H1 (cell line): ENCODE results near the gene LDLRAD4. TPM values are rescaled to one million over a fixed set of nuclear protein-coding genes. Genes with fewer than 3 reads are reported as not detected.

ENCODE experiments used
- CTCF ChIA-PET: fragments of 300-600 bp; sonication (Branson Sonifier 250); formaldehyde crosslinking; loops from one replicate; lab custom pipeline; 2021; ENCODE audit not compliant: partially characterized antibody; lab: Charles Lee
- POLR2A ChIA-PET: fragments of 300-600 bp; sonication (Branson Sonifier 250); formaldehyde crosslinking; loops from one replicate; lab custom pipeline; 2021; ENCODE audit warnings: inconsistent platforms; ENCODE audit not compliant: partially characterized antibody; lab: Charles Lee
- DNase-seq, 2 experiments: peaks; one replicate each; pipeline versions ENCODE4 v3.0.0 to v3.0.0-alpha.2; 2010 to 2022; ENCODE audit warnings: low spot score in 2 of 2, low read depth in 1 of 2, mixed read lengths in 1 of 2
- FAIRE-seq: peaks from 2 replicates; lab custom pipeline; 2011; peaks lifted over from hg19 to GRCh38; lab: Jason Lieb, UNC
- H2AFZ ChIP-seq: 2 replicates; pipeline ENCODE4 v1.8.1; 2012; ENCODE audit warnings: low read length, inconsistent platforms
- H2AK5ac ChIP-seq: 2 replicates; pipeline ENCODE4 v1.6.1; 2013; ENCODE audit warnings: low read depth, low read length
- H2BK120ac ChIP-seq: replicated peaks from 2 replicates; pipeline ENCODE3; 2013; ENCODE audit warnings: low read depth, low read length, inconsistent platforms
- H2BK12ac ChIP-seq: 2 replicates; pipeline ENCODE4 v1.6.1; 2013; ENCODE audit warnings: low read depth, low read length
- H2BK15ac ChIP-seq: 2 replicates; pipeline ENCODE4 v1.6.1; 2013; ENCODE audit warnings: low read length
- H2BK20ac ChIP-seq: 2 replicates; pipeline ENCODE4 v1.6.1; 2013; ENCODE audit warnings: low read length
- H2BK5ac ChIP-seq: 2 replicates; pipeline ENCODE4 v1.6.1; 2013; ENCODE audit warnings: low read depth, low read length
- H3K14ac ChIP-seq: 2 replicates; pipeline ENCODE4 v1.6.1; 2013; ENCODE audit warnings: inconsistent platforms; ENCODE audit not compliant: insufficient read length
- H3K18ac ChIP-seq: 2 replicates; pipeline ENCODE4 v1.6.1; 2013; ENCODE audit warnings: low read length; ENCODE audit errors: extremely low read depth
- H3K23ac ChIP-seq: 2 replicates; pipeline ENCODE4 v1.6.1; 2013; ENCODE audit warnings: inconsistent platforms; ENCODE audit not compliant: insufficient read length
- H3K23me2 ChIP-seq: 2 replicates; pipeline ENCODE4 v1.6.1; 2013; ENCODE audit warnings: low read depth, low read length
- H3K27ac ChIP-seq: 2 replicates; pipeline ENCODE4 v1.6.1; 2011; ENCODE audit warnings: low read depth, low read length, inconsistent platforms
- H3K27me3 ChIP-seq, 4 experiments: replicated peaks in 1 of 4; 1 replicate in 1 of 4; 2 replicates in 3 of 4; pipeline versions ENCODE4 v1.6.1 to v1.8.1; 2011 to 2013; ENCODE audit warnings: low read length in 3 of 4, mild to moderate bottlenecking in 3 of 4, inconsistent platforms in 2 of 4, mixed read lengths in 2 of 4, moderate library complexity in 1 of 4; ENCODE audit not compliant: control insufficient read depth in 3 of 4, insufficient read depth in 3 of 4; ENCODE audit errors: extremely low read depth in 1 of 4
- H3K36me3 ChIP-seq, 4 experiments: 2 replicates each; pipeline versions ENCODE4 v1.6.1 to v1.8.1; 2011 to 2013; ENCODE audit warnings: mild to moderate bottlenecking in 4 of 4, low read length in 3 of 4, moderate library complexity in 2 of 4, control low read depth in 1 of 4, inconsistent platforms in 1 of 4; ENCODE audit not compliant: insufficient read depth in 4 of 4, control insufficient read depth in 2 of 4
- H3K4ac ChIP-seq: replicated peaks from 2 replicates; pipeline ENCODE3; 2013; ENCODE audit warnings: low read length, low read depth, mixed read lengths, inconsistent platforms; ENCODE audit not compliant: insufficient read length
- H3K4me1 ChIP-seq, 4 experiments: replicated peaks in 1 of 4; 1 replicate in 1 of 4; 2 replicates in 3 of 4; pipeline versions ENCODE4 v1.6.1 to v1.8.1; 2011 to 2013; ENCODE audit warnings: low read length in 3 of 4, inconsistent platforms in 2 of 4, mixed read lengths in 1 of 4; ENCODE audit not compliant: insufficient read depth in 4 of 4, control insufficient read depth in 3 of 4
- H3K4me2 ChIP-seq, 2 experiments: 2 replicates each; pipeline versions ENCODE4 v1.6.1 to v1.8.1; 2011 to 2013; ENCODE audit warnings: low read depth in 2 of 2, low read length in 2 of 2, control low read depth in 1 of 2, inconsistent platforms in 1 of 2, mild to moderate bottlenecking in 1 of 2; ENCODE audit not compliant: insufficient read depth in 1 of 2
- H3K4me3 ChIP-seq, 4 experiments: fragments of 200-600, 300-600 bp in 1 of 4; sonication (generic), shearing (Covaris generic), sonication (Bioruptor Twin) in 1 of 4; 2 replicates each; pipeline versions ENCODE4 v1.5.1 to v1.8.1; 2011 to 2016; ENCODE audit warnings: low read length in 4 of 4, low read depth in 3 of 4, control low read depth in 2 of 4, inconsistent platforms in 2 of 4, mild to moderate bottlenecking in 2 of 4, mixed read lengths in 1 of 4, moderate library complexity in 1 of 4; ENCODE audit not compliant: insufficient read depth in 2 of 4; ENCODE audit errors: extremely low read depth in 1 of 4
- H3K56ac ChIP-seq: replicated peaks from 2 replicates; pipeline ENCODE3; 2013; ENCODE audit warnings: low read depth, mild to moderate bottlenecking, mixed read lengths, low read length, inconsistent platforms; ENCODE audit not compliant: insufficient read length
- H3K79me1 ChIP-seq: 2 replicates; pipeline ENCODE4 v1.6.1; 2013; ENCODE audit warnings: low read depth, low read length, control low read depth
- H3K79me2 ChIP-seq, 2 experiments: 2 replicates each; pipeline versions ENCODE4 v1.6.1 to v1.8.1; 2012 to 2013; ENCODE audit warnings: low read length in 2 of 2, mild to moderate bottlenecking in 2 of 2, inconsistent platforms in 1 of 2; ENCODE audit not compliant: insufficient read depth in 2 of 2, control insufficient read depth in 1 of 2
- H3K9ac ChIP-seq, 4 experiments: replicated peaks in 1 of 4; 1 replicate in 1 of 4; 2 replicates in 3 of 4; pipeline versions ENCODE4 v1.6.1 to v1.8.1; 2011 to 2013; ENCODE audit warnings: low read depth in 3 of 4, low read length in 3 of 4, control low read depth in 2 of 4, mild to moderate bottlenecking in 2 of 4, moderate library complexity in 2 of 4, inconsistent platforms in 1 of 4; ENCODE audit errors: extremely low read depth in 1 of 4
- H3K9me3 ChIP-seq, 2 experiments: 2 replicates each; pipeline versions ENCODE4 v1.6.1 to v1.8.1; 2012 to 2013; ENCODE audit warnings: mild to moderate bottlenecking in 2 of 2, moderate library complexity in 2 of 2, control low read depth in 1 of 2, inconsistent platforms in 1 of 2, low read depth in 1 of 2, low read length in 1 of 2, mixed read lengths in 1 of 2; ENCODE audit not compliant: insufficient read depth in 2 of 2
- H4K20me1 ChIP-seq, 2 experiments: replicated peaks in 1 of 2; 2 replicates each; pipeline versions ENCODE3 to v1.8.1; 2011 to 2013; ENCODE audit warnings: inconsistent platforms in 2 of 2, low read length in 2 of 2, mild to moderate bottlenecking in 1 of 2; ENCODE audit not compliant: insufficient read depth in 2 of 2, control insufficient read depth in 1 of 2
- H4K5ac ChIP-seq: 2 replicates; pipeline ENCODE4 v1.6.1; 2013; ENCODE audit warnings: low read length, low read depth, mixed read lengths, inconsistent platforms; ENCODE audit not compliant: insufficient read length
- H4K8ac ChIP-seq: 2 replicates; pipeline ENCODE4 v1.8.0; 2013; ENCODE audit warnings: mild to moderate bottlenecking, moderate library complexity, low read length, inconsistent platforms; ENCODE audit not compliant: insufficient read depth; ENCODE audit errors: extremely low read depth
- H4K91ac ChIP-seq: replicated peaks from 2 replicates; pipeline ENCODE3; 2013; ENCODE audit warnings: low read length, mixed read lengths, inconsistent platforms; ENCODE audit not compliant: insufficient read length
- BACH1 ChIP-seq: IDR thresholded peaks from 2 replicates; pipeline ENCODE4 v1.6.1; 2012; ENCODE audit warnings: low read length, improper control_type of control experiment
- FOSL1 ChIP-seq: IDR thresholded peaks from 2 replicates; pipeline ENCODE4 v1.6.1; 2011; ENCODE audit warnings: mild to moderate bottlenecking, low read depth, low read length, moderate library complexity; ENCODE audit not compliant: insufficient read depth
- GABPA ChIP-seq: IDR thresholded peaks from 2 replicates; pipeline ENCODE4 v1.6.1; 2011; ENCODE audit warnings: mild to moderate bottlenecking, low read length, moderate library complexity, borderline replicate concordance; ENCODE audit not compliant: insufficient read depth
- NANOG ChIP-seq: IDR thresholded peaks from 2 replicates; pipeline ENCODE4 v1.6.1; 2011; ENCODE audit warnings: low read length, low read depth, mild to moderate bottlenecking, inconsistent platforms; ENCODE audit not compliant: insufficient read depth, poor library complexity, severe bottlenecking
- NRF1 ChIP-seq: IDR thresholded peaks from 2 replicates; pipeline ENCODE4 v1.6.1; 2011; ENCODE audit warnings: mild to moderate bottlenecking, low read depth, low read length, improper control_type of control experiment
- POLR2AphosphoS5 ChIP-seq: IDR thresholded peaks from 2 replicates; pipeline ENCODE4 v1.6.1; 2011; ENCODE audit warnings: low read depth, low read length
- RAD21 ChIP-seq, 2 experiments: IDR thresholded peaks in 1 of 2; conservative IDR thresholded peaks in 1 of 2; 2 replicates each; pipeline ENCODE4 v1.6.1; 2011; ENCODE audit warnings: low read depth in 2 of 2, low read length in 2 of 2, improper control_type of control experiment in 1 of 2, inconsistent platforms in 1 of 2, mild to moderate bottlenecking in 1 of 2, moderate library complexity in 1 of 2
- USF2 ChIP-seq: IDR thresholded peaks from 2 replicates; pipeline ENCODE4 v1.6.1; 2011; ENCODE audit warnings: low read length, improper control_type of control experiment
- WGBS, 2 experiments: shearing (Covaris generic) in 1 of 2; methylation state at CpG; one replicate each; pipeline versions ENCODE4 v1.1.6 to v1.1.7; 2013 to 2015; ENCODE audit warnings: low lambda C conversion rate in 2 of 2, mixed read lengths in 2 of 2, inconsistent platforms in 1 of 2, low coverage in 1 of 2, missing lambda C conversion rate in 1 of 2; ENCODE audit not compliant: insufficient replicate concordance in 2 of 2, insufficient coverage in 1 of 2, insufficient read length in 1 of 2; ENCODE audit errors: extremely low coverage in 1 of 2, missing lambda C conversion rate in 1 of 2; 5-methylcytosine and 5-hydroxymethylcytosine counted together
- polyA plus RNA-seq, 7 experiments: library from polyadenylated mRNA; depleted of rRNA in 3 of 7; stranded (reverse) in 5 of 7; unstranded in 2 of 7; fragments of >200 nt in 5 of 7; fragments of 200-250 nt in 2 of 7; gene quantifications; 1 replicate in 5 of 7; 2 replicates in 1 of 7; 4 replicates in 1 of 7; pipeline versions ENCODE4 v1.2.1 to v1.2.3, GENCODE V29; 2011 to 2013; ENCODE audit warnings: missing spikeins in 2 of 7, mixed read lengths in 2 of 7
- total RNA-seq: library from RNA; stranded (reverse); fragmentation: NEBNext Ultra II Directional; extraction: Animal tissue kit (Norgen Biotek cat#: 25700); gene quantifications from 2 replicates; pipeline ENCODE4 v1.2.1, GENCODE V29; 2021
- TF ChIP-seq, protein P1 (sequence below): IDR thresholded peaks from 2 replicates; pipeline ENCODE4 v1.6.1; 2012; ENCODE audit warnings: inconsistent platforms

LDLRAD4 gene
- total and polyA plus RNA-seq, 2 of the 8 experiments (the other 6 are each of a cell fraction or from before 2014, with no cell fraction given), result 0.77 to 1.4 TPM

DNA sequence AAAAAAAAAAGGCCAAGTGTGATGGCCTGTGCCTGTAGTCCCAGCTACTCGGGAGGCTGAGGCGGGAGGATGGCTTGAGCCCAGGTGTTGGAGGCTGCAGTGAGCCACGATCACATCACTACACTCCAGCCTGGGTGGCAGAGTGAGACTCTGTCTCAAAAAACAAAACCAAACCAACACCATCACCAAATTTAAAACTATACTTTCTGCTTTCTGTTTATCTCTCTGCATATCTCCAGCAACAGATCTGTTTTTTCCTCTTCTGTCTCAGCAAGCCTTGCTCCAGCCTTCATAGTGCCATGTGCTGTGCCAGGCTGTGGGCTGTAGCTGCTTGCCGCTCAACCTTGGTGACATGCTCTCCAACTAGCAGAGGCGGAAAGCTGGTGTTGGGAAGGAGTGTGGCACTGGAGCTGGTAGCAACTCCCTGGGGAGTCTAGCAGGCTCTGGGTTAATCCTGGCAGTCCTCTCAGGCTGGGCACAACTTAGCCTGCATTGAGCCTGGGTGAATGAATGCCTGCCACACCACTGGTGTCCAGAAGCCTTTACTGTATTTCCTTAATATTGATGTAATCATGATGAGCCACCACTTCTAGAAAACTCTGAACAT is 204.1 kb downstream of the LDLRAD4 start:
- CTCF ChIA-PET, result interaction anchor here (1.2 to 2.3 kb wide), 3 partner anchors 14 to 30 kb away, joined by 3 to 6 read pairs (median 3); no protein-coding TSS in a partner anchor
- Histone ChIP-seq H3K56ac (no peak overlapping the region), H2BK15ac (no peak overlapping the region), H3K14ac (no peak overlapping the region), H3K18ac (no peak overlapping the region), H2BK5ac (no peak overlapping the region), H3K9me3 (no peaks in the 10 kb centered on the region), H2AK5ac (no peak overlapping the region), H3K4ac (no peak overlapping the region), H3K9ac (no peak overlapping the region), H4K20me1 (no peaks in the 10 kb centered on the region), H4K91ac (no peak overlapping the region), H3K79me1 (no peaks in the 10 kb centered on the region), H3K23ac (no peak overlapping the region), H4K5ac (no peak overlapping the region), H3K79me2 (no peaks in the 10 kb centered on the region), H3K27ac (no peak overlapping the region), H3K4me3 (no peak overlapping the region), H3K4me2 (no peak overlapping the region), H2BK120ac (no peak overlapping the region), H2BK12ac (no peak overlapping the region), H2BK20ac (no peak overlapping the region), H3K36me3 (no peaks in the 10 kb centered on the region), H3K23me2 (no peaks in the 10 kb centered on the region; the same call in 1 of the 2 replicates), H3K27me3 (no peaks in the 10 kb centered on the region), H3K4me1 (no peaks in the 10 kb centered on the region; a peak in 1 of 7 replicates), H2AFZ (no peak overlapping the region), H4K8ac (no peak overlapping the region)
- no peak for TF ChIP-seq GABPA
- TF ChIP-seq, protein P1, sequence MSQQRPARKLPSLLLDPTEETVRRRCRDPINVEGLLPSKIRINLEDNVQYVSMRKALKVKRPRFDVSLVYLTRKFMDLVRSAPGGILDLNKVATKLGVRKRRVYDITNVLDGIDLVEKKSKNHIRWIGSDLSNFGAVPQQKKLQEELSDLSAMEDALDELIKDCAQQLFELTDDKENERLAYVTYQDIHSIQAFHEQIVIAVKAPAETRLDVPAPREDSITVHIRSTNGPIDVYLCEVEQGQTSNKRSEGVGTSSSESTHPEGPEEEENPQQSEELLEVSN, result no peak
- TF ChIP-seq USF2, result no peak
- TF ChIP-seq POLR2AphosphoS5, result no peak
- TF ChIP-seq BACH1, result no peak
- TF ChIP-seq NRF1, result no peak
- TF ChIP-seq RAD21 (IDR thresholded peaks at IDR 0.05 in 1 of 2, conservative IDR thresholded peaks at IDR 0.05 in 1 of 2; ENCODE audit: low read depth in 2 of 2, low read length in 2 of 2), result no peak
- no peak for TF ChIP-seq FOSL1
- no peak for TF ChIP-seq NANOG
- WGBS, 2 experiments, result 85% methylated on average over 5 of the region's 5 CpGs; no CpG with 5 or more reads in 1 of the 2 experiments
- FAIRE-seq, result no peak
- DNase-seq, result no peak
- POLR2A ChIA-PET, result no interaction called here
